Measurements from ENCODE around the gene FADD.

- TF ChIP-seq POLR2AphosphoS5 (IDR thresholded peaks at IDR 0.05) (no peak), POLR2A (IDR thresholded peaks at IDR 0.05) (no peak)
Observed at GRCh38 chr11:70230840-70231710, 28.0 kb downstream of the FADD start.
